Activated CD8-positive, alpha-beta memory T cell treated with anti-CD3 and anti-CD28 coated beads, Interleukin-2, amount 50 U/mL, for 48 hours (primary cell): ENCODE measurements around the gene FREM3.
"Not testable (repeated sequence)": the region's sequence is repeated elsewhere in the genome, so short reads cannot be mapped to it uniquely, and the experiment has no call there.

Experiments used
- DNase-seq: peaks from one replicate; pipeline ENCODE4 v3.0.0-alpha.2; 2020

Gene FREM3

DNA sequence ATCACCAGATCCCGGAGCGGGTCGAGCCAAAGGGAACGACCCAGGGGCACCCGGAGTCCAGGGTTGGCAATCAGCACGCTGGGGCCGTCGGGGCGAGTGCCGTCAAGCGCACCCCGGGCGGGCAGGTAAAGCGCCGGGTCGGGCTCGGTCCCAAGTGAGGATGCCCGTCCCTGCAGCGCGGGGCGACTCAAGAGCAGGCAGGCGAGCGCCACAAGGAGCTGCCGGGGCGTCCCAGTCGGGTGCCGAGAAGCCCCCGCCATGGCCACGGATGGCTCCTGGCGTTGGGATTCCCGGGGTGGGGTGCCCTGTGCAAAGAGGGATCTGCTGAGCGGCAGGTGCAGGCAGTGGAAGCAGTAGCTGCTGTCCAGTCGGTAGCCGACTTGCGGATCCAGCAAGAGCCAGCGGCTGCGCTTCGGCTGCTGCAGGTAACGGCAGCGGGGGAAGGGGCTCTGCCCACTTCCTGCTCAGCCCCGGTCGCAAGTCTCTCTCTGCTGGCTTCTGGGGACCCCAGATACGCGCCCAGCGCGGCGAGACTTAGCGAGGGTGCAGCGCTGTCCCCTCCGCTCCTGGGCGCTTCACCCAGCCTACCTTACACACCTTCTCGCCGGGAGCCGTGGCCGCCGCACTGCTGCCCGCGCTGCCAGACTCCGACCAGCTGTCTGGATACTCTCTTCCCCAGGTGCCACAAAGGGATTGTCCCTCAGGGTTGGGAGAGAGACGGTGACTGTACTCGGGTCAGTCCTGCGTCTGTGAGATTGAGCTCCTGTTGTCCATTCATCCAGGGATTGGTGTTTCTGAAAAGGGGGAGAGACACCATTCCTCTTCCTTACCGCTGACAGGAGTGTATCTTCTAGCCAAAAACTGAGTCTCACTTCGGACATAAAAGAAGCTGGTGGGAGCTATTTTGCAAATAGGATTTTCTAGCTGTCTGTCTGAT is at the start of gene FREM3:
FREM3 (minus strand) TSS at position 260 of the 937 bp plus-strand sequence; CDS start at position 260, 0 bp downstream.
- DNase-seq, result peak; percentile 56

DNA sequence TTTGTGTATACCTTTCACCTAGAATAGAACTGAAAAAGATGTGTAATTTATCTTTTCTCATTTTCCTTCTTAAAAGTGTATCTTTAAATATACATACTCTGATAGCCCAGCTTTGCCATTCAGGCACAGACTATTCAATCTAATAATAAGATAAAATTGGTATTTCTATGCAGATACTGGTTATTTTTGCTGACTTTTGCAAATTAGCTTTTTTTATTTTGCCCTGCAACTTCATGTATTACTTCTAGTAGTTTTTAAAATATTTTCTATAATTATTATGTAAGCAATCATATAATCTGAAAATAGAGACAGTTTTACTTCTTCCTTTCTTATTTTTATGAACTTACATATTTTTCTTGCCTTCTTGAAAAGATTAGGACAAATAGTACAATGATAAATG is 45.4 kb upstream of the FREM3 start:
- no peak for DNase-seq

DNA sequence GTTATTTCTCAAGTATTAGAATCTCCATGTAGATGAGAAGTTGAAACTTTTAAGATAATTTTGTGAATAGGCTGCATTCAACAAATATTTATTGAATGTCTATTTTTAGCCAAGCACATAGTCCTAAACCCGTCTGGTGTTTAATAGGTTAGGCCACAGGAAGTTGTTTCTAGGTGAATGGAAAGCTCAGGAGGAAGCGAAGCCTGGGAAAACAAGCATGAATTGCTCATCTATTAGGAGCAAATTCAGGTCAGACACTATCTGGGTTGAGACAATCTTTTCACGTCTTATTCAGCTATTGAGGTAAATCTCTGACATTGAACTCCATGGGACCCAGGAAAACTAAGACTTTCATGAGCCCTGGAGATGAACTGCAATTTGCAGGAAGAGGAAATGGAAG is 43.1 kb upstream of the FREM3 start:
- DNase-seq, result no peak

DNA sequence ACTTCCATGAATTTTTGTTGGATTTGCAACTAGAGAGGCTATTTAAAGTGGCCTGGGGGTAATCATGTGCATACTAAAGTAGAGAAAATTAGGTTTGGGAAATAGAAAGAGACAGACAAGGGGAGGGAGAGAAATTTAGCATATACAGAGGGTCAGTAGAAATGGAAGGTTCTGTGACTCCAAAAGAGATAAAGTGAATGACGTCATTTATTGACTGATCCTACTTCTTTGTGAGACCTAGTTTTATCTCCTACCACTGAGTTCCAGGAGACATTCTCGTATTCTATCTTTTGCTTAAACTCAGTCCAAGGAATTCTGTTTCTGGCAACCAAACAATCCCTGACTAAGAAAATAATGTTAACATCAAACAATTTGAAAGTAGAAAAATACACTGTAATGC is 42.4 kb upstream of the FREM3 start:
- no peak for DNase-seq

- no peak for DNase-seq
These were observed 36.4 kb upstream of the FREM3 start for GRCh38 chr4:143736861-143737260.

- DNase-seq, result not testable (repeated sequence)
These were observed 35.6 kb upstream of the FREM3 start for GRCh38 chr4:143736061-143736460.

DNA sequence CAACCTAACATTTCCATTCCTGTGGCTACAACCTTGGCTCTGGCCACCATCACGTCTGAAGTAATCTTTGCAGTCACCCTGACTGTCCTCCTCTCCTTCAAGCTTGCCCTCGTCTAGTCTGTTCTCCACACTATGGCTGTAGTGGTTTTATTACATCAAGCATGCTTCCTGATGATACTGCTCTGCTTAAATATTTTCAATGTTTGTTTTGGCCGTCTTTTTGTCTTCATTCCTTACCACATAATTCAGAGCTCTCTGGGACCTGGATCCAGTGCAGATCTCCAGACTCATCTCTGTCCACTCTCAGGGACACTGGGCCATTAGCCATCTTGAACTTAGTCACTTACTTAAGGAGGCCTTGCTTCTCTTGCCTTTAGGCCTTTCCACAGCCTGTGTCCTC is 27.7 kb upstream of the FREM3 start:
- DNase-seq, result no peak

GRCh38 chr4:143726714-143727113 is 26.2 kb upstream of the FREM3 start:
- DNase-seq, result no peak

GRCh38 chr4:143721317-143721716 is 20.8 kb upstream of the FREM3 start:
- no peak for DNase-seq

GRCh38 chr4:143718748-143719147 is 18.3 kb upstream of the FREM3 start:
- DNase-seq, result not testable (repeated sequence)

GRCh38 chr4:143713955-143714625 is 13.6 kb upstream of the FREM3 start:
- no peak for DNase-seq

DNA sequence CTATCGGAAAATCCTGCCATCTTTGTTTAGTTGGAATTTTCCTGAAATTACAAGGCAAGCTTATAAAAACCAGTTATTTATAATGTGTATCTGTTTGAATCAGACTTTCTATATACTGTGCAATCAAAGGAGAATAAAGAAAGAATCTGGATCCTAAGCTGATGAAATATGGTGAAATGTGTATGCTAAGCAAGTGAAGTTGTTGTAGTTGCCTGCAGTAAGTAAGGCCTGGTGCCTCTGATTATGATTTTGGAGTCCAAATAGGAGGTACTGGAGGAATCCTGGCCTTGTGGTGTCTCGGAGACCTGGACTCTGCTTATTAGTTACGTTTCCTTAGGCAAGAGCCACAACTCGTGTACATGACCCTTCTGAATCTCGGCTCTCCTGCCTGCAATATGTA is 13.1 kb upstream of the FREM3 start:
- no peak for DNase-seq

DNA sequence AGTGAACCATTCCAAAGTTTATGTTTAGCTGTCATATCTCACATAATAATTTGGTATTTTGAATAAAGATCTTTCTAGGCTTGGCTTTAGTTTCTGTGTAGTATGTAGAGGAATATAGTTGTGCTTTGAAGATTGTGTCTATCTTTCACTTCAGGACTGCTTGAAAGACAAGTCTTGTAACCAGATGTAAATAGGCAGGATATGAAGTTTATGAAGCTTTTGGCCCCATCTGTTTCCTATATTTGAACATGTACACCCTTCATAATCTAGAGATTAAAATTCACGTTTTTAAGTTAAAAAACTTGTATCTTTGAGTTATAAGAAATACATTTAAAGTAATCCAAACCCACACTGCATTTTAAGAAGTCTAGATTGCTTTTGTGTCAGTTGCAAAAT is 11.7 kb upstream of the FREM3 start:
- no peak for DNase-seq

DNA sequence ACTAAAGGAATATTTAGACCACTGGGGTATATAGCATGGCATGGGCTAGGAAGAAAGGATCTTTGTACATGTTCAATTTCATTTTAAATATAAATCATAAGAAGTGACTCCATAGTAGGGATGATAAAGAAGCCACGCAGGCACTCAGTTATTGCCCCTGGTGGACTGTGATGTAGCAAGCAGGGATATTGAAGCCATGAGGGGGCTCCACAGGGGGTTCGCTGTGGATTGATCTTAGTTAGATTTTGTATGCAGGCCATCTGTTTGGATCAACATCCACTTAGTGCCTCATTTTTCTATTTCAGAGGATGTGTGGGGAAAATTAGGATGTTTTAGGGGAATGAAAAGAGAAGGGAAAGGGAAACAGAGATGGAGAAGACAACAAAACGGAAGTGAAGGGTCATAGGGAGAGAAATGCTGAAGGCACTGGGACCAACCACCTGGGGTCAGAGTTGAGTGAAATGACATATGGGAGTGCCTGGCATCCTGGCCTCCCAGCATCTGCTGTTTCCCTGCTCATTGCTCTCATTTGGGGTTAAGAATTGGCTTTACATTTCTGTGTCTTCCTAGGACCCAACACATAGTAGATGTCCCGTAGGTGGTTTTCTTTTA is 11.2 kb upstream of the FREM3 start:
- no peak for DNase-seq

DNA sequence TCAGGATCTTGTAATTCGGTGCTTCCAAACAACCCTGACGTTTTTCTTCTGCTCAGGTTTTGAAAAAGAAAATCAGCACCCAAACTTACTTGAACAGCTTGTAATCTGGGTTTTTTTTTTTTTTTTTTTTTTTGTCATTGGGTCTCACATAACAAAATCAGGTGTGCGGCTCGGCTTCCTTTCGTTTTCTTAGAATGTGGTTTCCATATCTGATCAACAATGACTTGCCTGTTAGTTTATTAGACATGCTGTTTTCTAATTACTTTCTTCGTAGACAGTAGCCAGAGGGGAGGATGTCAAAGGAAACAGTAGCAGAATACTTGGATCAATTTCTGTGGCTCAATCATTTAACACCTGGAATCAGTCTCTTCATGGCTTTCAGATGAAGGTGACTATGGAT is 890 bp upstream of the FREM3 start:
- DNase-seq, result no peak

GRCh38 chr4:143700046-143700415 is 444 bp downstream of the FREM3 start:
- DNase-seq, result peak; percentile 52

GRCh38 chr4:143699331-143700045 is 987 bp downstream of the FREM3 start:
- no peak for DNase-seq

GRCh38 chr4:143693856-143694255 is 6.6 kb downstream of the FREM3 start:
- DNase-seq, result no peak

DNA sequence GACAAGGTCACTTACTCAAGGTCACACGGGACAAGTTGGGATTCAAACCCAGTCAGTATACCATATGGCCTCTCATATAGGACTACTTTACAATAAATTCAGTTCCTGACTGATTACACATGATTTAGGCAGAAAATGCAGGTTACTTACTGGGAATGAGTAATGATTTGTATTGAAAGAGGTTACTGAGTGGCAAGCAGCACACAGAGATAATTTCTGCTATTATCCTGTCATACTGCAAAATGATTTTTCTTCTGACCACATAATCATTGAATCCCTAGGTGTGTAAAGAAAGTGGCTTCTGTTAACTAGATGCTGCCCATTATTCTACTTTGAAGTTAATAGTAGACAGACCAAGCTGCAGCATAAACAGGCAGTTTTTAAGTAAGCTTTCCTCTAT is 8.2 kb downstream of the FREM3 start:
- no peak for DNase-seq

DNA sequence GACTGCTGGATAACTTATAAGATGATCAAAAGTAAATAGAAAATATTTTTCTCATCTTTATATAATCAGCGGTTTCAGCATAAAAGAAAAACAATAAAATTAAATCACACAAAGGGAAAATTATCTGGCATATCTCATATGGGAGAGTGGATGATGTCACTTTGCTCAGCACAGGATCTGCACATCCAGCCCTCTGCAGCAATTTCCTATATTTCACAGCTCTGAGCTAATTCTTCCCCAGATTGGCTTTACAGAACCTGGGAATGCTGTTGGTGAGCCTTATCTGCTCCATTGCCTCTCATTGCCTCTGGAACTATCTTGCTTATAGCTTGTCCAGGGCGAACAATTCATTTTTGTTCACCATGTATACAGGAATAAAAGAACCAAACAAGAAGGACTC is 21.0 kb downstream of the FREM3 start:
- no peak for DNase-seq

GRCh38 chr4:143673629-143674028 is 26.8 kb downstream of the FREM3 start:
- DNase-seq, result not testable (repeated sequence)

DNA sequence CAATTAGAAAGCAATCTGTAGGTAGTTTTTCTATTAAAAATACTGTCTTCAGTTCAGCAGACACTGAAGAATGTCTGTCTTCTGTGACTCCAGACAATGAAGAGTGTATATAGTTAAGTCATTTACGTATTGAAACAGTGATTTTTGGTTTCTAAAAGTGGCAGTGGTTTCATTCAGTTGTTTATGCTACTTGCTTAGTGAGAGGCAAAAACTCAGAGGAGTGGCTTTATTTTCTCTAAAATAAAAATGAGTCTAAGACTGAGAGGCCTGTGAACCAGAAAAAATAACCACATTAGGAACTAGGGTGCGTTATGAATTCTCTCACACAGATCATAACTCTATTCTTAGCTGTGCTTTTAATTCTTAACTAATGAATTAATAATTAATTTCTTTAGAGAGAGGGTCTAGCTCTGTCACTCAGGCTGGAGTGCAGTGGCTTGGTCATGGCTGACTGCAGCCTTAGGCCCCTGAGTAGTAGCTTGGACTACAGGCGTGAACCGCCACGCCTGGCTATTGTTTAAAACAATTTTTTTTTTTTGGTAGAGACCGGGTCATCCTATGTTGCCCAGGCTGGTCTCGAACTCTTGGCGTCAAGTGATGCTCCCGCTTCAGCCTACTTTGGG is 31.4 kb downstream of the FREM3 start:
- no peak for DNase-seq

- DNase-seq, result no peak
These were observed 33.0 kb downstream of the FREM3 start for GRCh38 chr4:143667461-143667860.
